HEK293 (cell line): ENCODE results near the gene ERAL1.

Experiments used
- CTCF ChIA-PET: fragments of 350-600 bp; formaldehyde crosslinking; extraction: SDS; loops from one replicate; lab custom pipeline; 2021; ENCODE audit warnings: antibody characterized with exemption; lab: Yijun Ruan, JAX
- POLR2A ChIA-PET: fragments of 300-600 bp; formaldehyde crosslinking; extraction: SDS; loops from one replicate; lab custom pipeline; 2020; ENCODE audit warnings: antibody characterized with exemption, inconsistent platforms; lab: Yijun Ruan, JAX
- H3K27ac ChIP-seq: fragments of 200-500 bp; sonication (Bioruptor generic); 2 replicates; pipeline ENCODE4 v1.5.1; 2014; ENCODE audit warnings: low read depth, low read length, control low read depth, inconsistent platforms; ENCODE audit errors: extremely low read depth
- H3K36me3 ChIP-seq, 2 experiments: fragments of 200-500 bp in 1 of 2; sonication (Bioruptor generic) in 1 of 2; 1 replicate in 1 of 2; 2 replicates in 1 of 2; pipeline ENCODE4 v1.5.1; 2014 to 2017; ENCODE audit warnings: inconsistent platforms in 2 of 2, low read length in 2 of 2; ENCODE audit not compliant: control insufficient read depth in 2 of 2, insufficient read depth in 1 of 2
- H3K4me1 ChIP-seq: fragments of 200-500 bp; sonication (Bioruptor generic); 2 replicates; pipeline ENCODE4 v1.5.1; 2014; ENCODE audit warnings: mild to moderate bottlenecking, low read length, inconsistent platforms; ENCODE audit not compliant: control insufficient read depth, insufficient read depth
- H3K4me3 ChIP-seq: 2 replicates; pipeline ENCODE4 v1.5.1; 2011; ENCODE audit warnings: low read depth, mild to moderate bottlenecking, control low read depth, low read length, moderate library complexity
- H3K9me3 ChIP-seq: fragments of 200-500 bp; sonication (Bioruptor generic); 2 replicates; pipeline ENCODE4 v1.5.1; 2014; ENCODE audit warnings: low read depth, low read length, inconsistent platforms; ENCODE audit not compliant: control insufficient read depth, insufficient read depth
- IKZF3 ChIP-seq: fragments of 450-650 bp; IDR thresholded peaks from 2 replicates; pipeline ENCODE4 v1.5.0; 2018; ENCODE audit warnings: missing biosample characterization, mild to moderate bottlenecking, missing genetic modification characterization, moderate library complexity
- REPIN1 ChIP-seq: fragments of 450-650 bp; formaldehyde crosslinking; IDR thresholded peaks from 2 replicates; pipeline ENCODE4 v1.5.1; 2017; ENCODE audit warnings: missing biosample characterization, missing genetic modification characterization, low read depth
- SALL2 ChIP-seq: fragments of 450-650 bp; formaldehyde crosslinking; IDR thresholded peaks from 2 replicates; pipeline ENCODE4 v1.5.0; 2017; ENCODE audit warnings: missing biosample characterization, mild to moderate bottlenecking, missing genetic modification characterization, borderline replicate concordance
- SETDB1 ChIP-seq: IDR thresholded peaks from one replicate; pipeline ENCODE4 v1.6.1; 2017; ENCODE audit warnings: mild to moderate bottlenecking, low read length, moderate library complexity, mixed read lengths; ENCODE audit not compliant: insufficient read length
- SP3 ChIP-seq: fragments of 450-650 bp; formaldehyde crosslinking; IDR thresholded peaks from 2 replicates; pipeline ENCODE4 v1.5.1; 2016; ENCODE audit warnings: missing biosample characterization, missing genetic modification characterization
- SP7 ChIP-seq: fragments of 450-650 bp; formaldehyde crosslinking; IDR thresholded peaks from 2 replicates; pipeline ENCODE4 v1.5.1; 2016; ENCODE audit warnings: missing biosample characterization, missing genetic modification characterization
- ZBTB48 ChIP-seq: fragments of 450-650 bp; formaldehyde crosslinking; IDR thresholded peaks from 2 replicates; pipeline ENCODE4 v1.5.1; 2016; ENCODE audit warnings: missing biosample characterization, missing genetic modification characterization
- ZFP3 ChIP-seq: fragments of 450-650 bp; formaldehyde crosslinking; IDR thresholded peaks from 2 replicates; pipeline ENCODE4 v1.5.1; 2016; ENCODE audit warnings: low read depth, missing biosample characterization, missing genetic modification characterization
- ZFP41 ChIP-seq: fragments of 450-650 bp; formaldehyde crosslinking; IDR thresholded peaks from 2 replicates; pipeline ENCODE4 v1.5.1; 2016; ENCODE audit warnings: missing biosample characterization, missing genetic modification characterization, borderline replicate concordance
- ZIC2 ChIP-seq: fragments of 450-650 bp; formaldehyde crosslinking; IDR thresholded peaks from 2 replicates; pipeline ENCODE4 v1.5.1; 2016; ENCODE audit warnings: missing biosample characterization, missing genetic modification characterization
- ZNF112 ChIP-seq: fragments of 450-650 bp; formaldehyde crosslinking; IDR thresholded peaks from 2 replicates; pipeline ENCODE4 v1.5.0; 2017; ENCODE audit warnings: missing biosample characterization, missing genetic modification characterization
- ZNF114 ChIP-seq: fragments of 450-650 bp; formaldehyde crosslinking; IDR thresholded peaks from 2 replicates; pipeline ENCODE4 v1.5.0; 2017; ENCODE audit warnings: missing biosample characterization, missing genetic modification characterization
- ZNF121 ChIP-seq: fragments of 450-650 bp; formaldehyde crosslinking; IDR thresholded peaks from 2 replicates; pipeline ENCODE4 v1.5.1; 2016; ENCODE audit warnings: missing biosample characterization, missing genetic modification characterization
- ZNF132 ChIP-seq: fragments of 450-650 bp; formaldehyde crosslinking; IDR thresholded peaks from 2 replicates; pipeline ENCODE4 v1.5.1; 2017; ENCODE audit warnings: missing biosample characterization, missing genetic modification characterization, borderline replicate concordance
- ZNF140 ChIP-seq: fragments of 450-650 bp; formaldehyde crosslinking; IDR thresholded peaks from 2 replicates; pipeline ENCODE4 v1.5.1; 2016; ENCODE audit warnings: missing biosample characterization, missing genetic modification characterization
- ZNF155 ChIP-seq: fragments of 450-650 bp; formaldehyde crosslinking; IDR thresholded peaks from 2 replicates; pipeline ENCODE4 v1.5.1; 2016; ENCODE audit warnings: missing biosample characterization, missing genetic modification characterization
- ZNF169 ChIP-seq: fragments of 450-650 bp; formaldehyde crosslinking; IDR thresholded peaks from 2 replicates; pipeline ENCODE4 v1.5.1; 2016; ENCODE audit warnings: missing biosample characterization, missing genetic modification characterization
- ZNF184 ChIP-seq: fragments of 450-650 bp; IDR thresholded peaks from 2 replicates; pipeline ENCODE4 v1.5.1; 2018; ENCODE audit warnings: missing biosample characterization, mild to moderate bottlenecking, missing genetic modification characterization
- ZNF19 ChIP-seq: fragments of 450-650 bp; formaldehyde crosslinking; IDR thresholded peaks from 2 replicates; pipeline ENCODE4; 2016; ENCODE audit warnings: missing biosample characterization, missing genetic modification characterization, low read depth
- ZNF302 ChIP-seq: fragments of 450-650 bp; formaldehyde crosslinking; IDR thresholded peaks from 2 replicates; pipeline ENCODE4 v1.5.1; 2016; ENCODE audit warnings: missing biosample characterization, missing genetic modification characterization, low read depth
- ZNF341 ChIP-seq: fragments of 450-650 bp; formaldehyde crosslinking; IDR thresholded peaks from 2 replicates; pipeline ENCODE4; 2016; ENCODE audit warnings: low read depth, missing biosample characterization, missing genetic modification characterization
- ZNF366 ChIP-seq: fragments of 450-650 bp; formaldehyde crosslinking; conservative IDR thresholded peaks from 2 replicates; pipeline ENCODE4 v1.5.1; 2016; ENCODE audit warnings: missing biosample characterization, missing genetic modification characterization
- ZNF529 ChIP-seq: fragments of 450-650 bp; formaldehyde crosslinking; IDR thresholded peaks from 2 replicates; pipeline ENCODE4 v1.5.1; 2017; ENCODE audit warnings: missing genetic modification characterization, missing biosample characterization; ENCODE audit not compliant: insufficient replicate concordance
- ZNF558 ChIP-seq: fragments of 450-650 bp; formaldehyde crosslinking; IDR thresholded peaks from 2 replicates; pipeline ENCODE4 v1.5.1; 2016; ENCODE audit warnings: missing biosample characterization, missing genetic modification characterization
- ZNF629 ChIP-seq: fragments of 450-650 bp; formaldehyde crosslinking; IDR thresholded peaks from 2 replicates; pipeline ENCODE4 v1.5.1; 2017; ENCODE audit warnings: missing biosample characterization, missing genetic modification characterization
- ZNF660 ChIP-seq: fragments of 450-650 bp; IDR thresholded peaks from 2 replicates; pipeline ENCODE4 v1.5.1; 2018; ENCODE audit warnings: missing biosample characterization, mild to moderate bottlenecking, missing genetic modification characterization
- ZNF670 ChIP-seq: fragments of 450-650 bp; formaldehyde crosslinking; IDR thresholded peaks from 2 replicates; pipeline ENCODE4 v1.5.1; 2016; ENCODE audit warnings: missing biosample characterization, missing genetic modification characterization, low read depth
- TF ChIP-seq, protein P1 (sequence below): fragments of 450-650 bp; formaldehyde crosslinking; IDR thresholded peaks from 2 replicates; pipeline ENCODE4 v1.5.1; 2016; ENCODE audit warnings: missing biosample characterization, missing genetic modification characterization
- TF ChIP-seq, protein P2 (sequence below): fragments of 450-650 bp; formaldehyde crosslinking; IDR thresholded peaks from 2 replicates; pipeline ENCODE4 v1.5.1; 2017; ENCODE audit warnings: missing biosample characterization, missing genetic modification characterization
- TF ChIP-seq, protein P3 (sequence below): fragments of 450-650 bp; formaldehyde crosslinking; IDR thresholded peaks from 2 replicates; pipeline ENCODE4 v1.5.1; 2016; ENCODE audit warnings: missing biosample characterization, missing genetic modification characterization
- TF ChIP-seq, protein P4 (sequence below): fragments of 450-650 bp; formaldehyde crosslinking; IDR thresholded peaks from 2 replicates; pipeline ENCODE4 v1.5.1; 2016; ENCODE audit warnings: missing biosample characterization, missing genetic modification characterization, low read depth

The ERAL1 gene

DNA sequence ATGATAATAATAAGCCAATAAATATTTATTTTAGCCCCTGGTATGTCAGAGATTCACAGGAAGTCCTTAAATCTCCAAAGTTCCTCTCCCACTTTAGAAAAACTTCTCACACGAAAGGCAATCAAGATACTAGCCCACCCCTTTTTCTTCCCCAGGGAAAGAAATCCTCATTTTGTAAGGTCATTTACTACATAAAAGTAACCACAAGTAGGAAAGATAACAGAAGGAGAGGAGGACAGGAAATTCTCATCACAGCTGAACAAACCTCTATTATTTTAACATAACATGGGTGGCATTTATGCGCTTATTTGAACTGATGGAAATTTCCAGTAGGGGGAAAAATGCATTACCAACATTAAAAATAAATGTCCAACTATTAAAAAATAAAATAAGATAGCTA lies 15.6 kb upstream of the ERAL1 start:
- CTCF ChIA-PET = interaction anchor here (1.0 to 6.9 kb wide), 4 partner anchors 9 to 112 kb away, joined by 3 to 52 read pairs (median 6); no protein-coding TSS in a partner anchor
- TF ChIP-seq ZNF341 (tag by site-specific recombination) = no peak
- TF ChIP-seq, protein P1, sequence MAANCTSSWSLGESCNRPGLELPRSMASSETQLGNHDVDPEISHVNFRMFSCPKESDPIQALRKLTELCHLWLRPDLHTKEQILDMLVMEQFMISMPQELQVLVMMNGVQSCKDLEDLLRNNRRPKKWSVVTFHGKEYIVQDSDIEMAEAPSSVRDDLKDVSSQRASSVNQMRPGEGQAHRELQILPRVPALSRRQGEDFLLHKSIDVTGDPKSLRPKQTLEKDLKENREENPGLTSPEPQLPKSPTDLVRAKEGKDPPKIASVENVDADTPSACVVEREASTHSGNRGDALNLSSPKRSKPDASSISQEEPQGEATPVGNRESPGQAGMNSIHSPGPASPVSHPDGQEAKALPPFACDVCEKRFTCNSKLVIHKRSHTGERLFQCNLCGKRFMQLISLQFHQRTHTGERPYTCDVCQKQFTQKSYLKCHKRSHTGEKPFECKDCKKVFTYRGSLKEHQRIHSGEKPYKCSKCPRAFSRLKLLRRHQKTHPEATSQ = no peak
- TF ChIP-seq ZNF629 (tag by site-specific recombination) = no peak
- TF ChIP-seq, protein P2, sequence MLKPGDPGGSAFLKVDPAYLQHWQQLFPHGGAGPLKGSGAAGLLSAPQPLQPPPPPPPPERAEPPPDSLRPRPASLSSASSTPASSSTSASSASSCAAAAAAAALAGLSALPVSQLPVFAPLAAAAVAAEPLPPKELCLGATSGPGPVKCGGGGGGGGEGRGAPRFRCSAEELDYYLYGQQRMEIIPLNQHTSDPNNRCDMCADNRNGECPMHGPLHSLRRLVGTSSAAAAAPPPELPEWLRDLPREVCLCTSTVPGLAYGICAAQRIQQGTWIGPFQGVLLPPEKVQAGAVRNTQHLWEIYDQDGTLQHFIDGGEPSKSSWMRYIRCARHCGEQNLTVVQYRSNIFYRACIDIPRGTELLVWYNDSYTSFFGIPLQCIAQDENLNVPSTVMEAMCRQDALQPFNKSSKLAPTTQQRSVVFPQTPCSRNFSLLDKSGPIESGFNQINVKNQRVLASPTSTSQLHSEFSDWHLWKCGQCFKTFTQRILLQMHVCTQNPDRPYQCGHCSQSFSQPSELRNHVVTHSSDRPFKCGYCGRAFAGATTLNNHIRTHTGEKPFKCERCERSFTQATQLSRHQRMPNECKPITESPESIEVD = peak; percentile 87
- no peak for TF ChIP-seq ZNF132 (tag by site-specific recombination)
- TF ChIP-seq ZNF169 = no peak
- TF ChIP-seq IKZF3 (tag by site-specific recombination) = peak; percentile 40; the same call in 1 of the 2 replicates
- no peak for TF ChIP-seq ZNF529 (tag by site-specific recombination)
- no peak for TF ChIP-seq ZNF140 (tag by site-specific recombination)
- TF ChIP-seq ZNF366 (tag by site-specific recombination) = no peak
- no peak for TF ChIP-seq SP7 (tag by site-specific recombination)
- no peak for TF ChIP-seq ZNF184 (tag by site-specific recombination)
- no peak for TF ChIP-seq ZFP3 (tag by site-specific recombination)
- TF ChIP-seq ZNF19 (tag by site-specific recombination) = no peak
- TF ChIP-seq ZNF121 (tag by site-specific recombination) = no peak
- no peak for TF ChIP-seq ZNF155 (tag by site-specific recombination)
- no peak overlapping the region for H3K4me3 ChIP-seq
- no peaks in the 10 kb centered on the region for H3K9me3 ChIP-seq
- peaks cover 0 to 1% of the 10 kb centered on the region in 2 experiments; a peak in 2 of 3 replicates for H3K36me3 ChIP-seq
- H3K27ac ChIP-seq = no peak overlapping the region
- POLR2A ChIA-PET = interaction anchor here (0.5 kb wide), 1 partner anchor 54 kb away, joined by 3 read pairs; no protein-coding TSS in a partner anchor
- H3K4me1 ChIP-seq = 0 out of 2 replicates have a peak, but pooled peaks cover 2% of the 10 kb centered on the region

DNA sequence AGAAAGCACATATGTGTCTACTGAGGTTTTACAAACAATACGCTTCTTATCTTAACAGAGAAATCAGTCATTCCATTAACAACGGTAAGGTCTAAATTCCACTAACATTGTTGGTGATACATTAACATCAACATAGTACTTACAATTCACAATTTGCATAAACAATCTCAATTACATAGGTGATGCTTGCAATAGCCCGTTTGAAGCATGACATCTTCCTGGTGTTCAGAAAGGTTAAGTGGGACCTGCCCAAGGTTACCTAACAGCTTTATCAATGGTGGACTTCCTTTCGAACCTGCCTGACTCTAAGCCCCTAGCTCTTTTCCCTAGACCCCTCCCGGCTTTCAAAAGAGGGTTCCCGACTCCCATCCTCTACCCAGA lies 12.9 kb upstream of the ERAL1 start:
- H3K4me1 ChIP-seq = 0 out of 2 replicates have a peak, but pooled peaks cover 2% of the 10 kb centered on the region
- CTCF ChIA-PET = interaction anchor here (0.6 to 6.9 kb wide), 8 partner anchors 8 to 112 kb away, joined by 3 to 52 read pairs (median 3); no protein-coding TSS in a partner anchor
- TF ChIP-seq, protein P3, sequence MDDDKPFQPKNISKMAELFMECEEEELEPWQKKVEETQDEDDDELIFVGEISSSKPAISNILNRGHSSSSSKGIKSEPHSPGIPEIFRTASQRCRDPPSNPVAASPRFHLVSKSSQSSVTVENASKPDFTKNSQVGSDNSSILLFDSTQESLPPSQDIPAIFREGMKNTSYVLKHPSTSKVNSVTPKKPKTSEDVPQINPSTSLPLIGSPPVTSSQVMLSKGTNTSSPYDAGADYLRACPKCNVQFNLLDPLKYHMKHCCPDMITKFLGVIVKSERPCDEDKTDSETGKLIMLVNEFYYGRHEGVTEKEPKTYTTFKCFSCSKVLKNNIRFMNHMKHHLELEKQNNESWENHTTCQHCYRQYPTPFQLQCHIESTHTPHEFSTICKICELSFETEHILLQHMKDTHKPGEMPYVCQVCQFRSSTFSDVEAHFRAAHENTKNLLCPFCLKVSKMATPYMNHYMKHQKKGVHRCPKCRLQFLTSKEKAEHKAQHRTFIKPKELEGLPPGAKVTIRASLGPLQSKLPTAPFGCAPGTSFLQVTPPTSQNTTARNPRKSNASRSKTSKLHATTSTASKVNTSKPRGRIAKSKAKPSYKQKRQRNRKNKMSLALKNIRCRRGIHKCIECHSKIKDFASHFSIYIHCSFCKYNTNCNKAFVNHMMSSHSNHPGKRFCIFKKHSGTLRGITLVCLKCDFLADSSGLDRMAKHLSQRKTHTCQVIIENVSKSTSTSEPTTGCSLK = no peak
- TF ChIP-seq ZFP41 (no peak), ZNF660 (tag by site-specific recombination) (no peak), SETDB1 (no peak), REPIN1 (no peak), SP7 (tag by site-specific recombination) (no peak), ZNF670 (tag by site-specific recombination) (no peak), ZNF558 (tag by site-specific recombination) (no peak), ZNF114 (tag by site-specific recombination) (no peak), SP3 (tag by site-specific recombination) (no peak), ZIC2 (no peak), SALL2 (tag by site-specific recombination) (no peak), ZBTB48 (tag by site-specific recombination) (no peak), ZNF112 (tag by site-specific recombination) (no peak), ZNF302 (tag by site-specific recombination) (no peak)
- TF ChIP-seq, protein P4, sequence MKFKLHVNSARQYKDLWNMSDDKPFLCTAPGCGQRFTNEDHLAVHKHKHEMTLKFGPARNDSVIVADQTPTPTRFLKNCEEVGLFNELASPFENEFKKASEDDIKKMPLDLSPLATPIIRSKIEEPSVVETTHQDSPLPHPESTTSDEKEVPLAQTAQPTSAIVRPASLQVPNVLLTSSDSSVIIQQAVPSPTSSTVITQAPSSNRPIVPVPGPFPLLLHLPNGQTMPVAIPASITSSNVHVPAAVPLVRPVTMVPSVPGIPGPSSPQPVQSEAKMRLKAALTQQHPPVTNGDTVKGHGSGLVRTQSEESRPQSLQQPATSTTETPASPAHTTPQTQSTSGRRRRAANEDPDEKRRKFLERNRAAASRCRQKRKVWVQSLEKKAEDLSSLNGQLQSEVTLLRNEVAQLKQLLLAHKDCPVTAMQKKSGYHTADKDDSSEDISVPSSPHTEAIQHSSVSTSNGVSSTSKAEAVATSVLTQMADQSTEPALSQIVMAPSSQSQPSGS (tag by site-specific recombination) = no peak

More for the DNA sequence above, 12.9 kb upstream of the ERAL1 start:
- Histone ChIP-seq H3K4me3 (peak overlapping the region; percentile 95), H3K36me3 (no peaks in the 10 kb centered on the region; a peak in 1 of 3 replicates), H3K27ac (peak overlapping the region; percentile 77), H3K9me3 (no peaks in the 10 kb centered on the region)
- POLR2A ChIA-PET = interaction anchor here (0.5 to 2.9 kb wide), 28 partner anchors 9 to 131 kb away, joined by 3 to 24 read pairs (median 6); partner anchors contain the start of genes DHRS13, ERAL1, FLOT2 and NEK8
